ENCODE measurements around the gene KCNJ12.

DNA sequence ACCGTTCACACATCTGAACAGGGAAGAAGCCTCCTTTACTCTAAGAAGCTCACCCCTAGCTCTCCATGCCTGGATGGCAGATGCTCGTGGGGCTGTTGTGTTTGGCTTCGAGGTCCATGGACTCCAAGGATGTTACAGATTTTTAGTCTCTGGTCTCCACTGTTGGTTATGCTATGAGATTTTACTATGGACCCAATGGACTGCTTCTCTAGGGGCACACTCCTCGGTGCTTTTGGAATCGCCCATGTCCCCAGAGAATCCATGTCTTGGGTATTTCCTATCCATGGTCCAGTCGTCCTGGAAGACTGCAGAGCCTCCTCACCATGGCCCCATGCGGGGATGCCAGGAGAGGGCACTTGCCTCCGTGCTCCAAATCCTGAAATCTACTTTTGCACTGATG lies 83.4 kb downstream of the KCNJ12 start:
- TF ChIP-seq, protein P1, sequence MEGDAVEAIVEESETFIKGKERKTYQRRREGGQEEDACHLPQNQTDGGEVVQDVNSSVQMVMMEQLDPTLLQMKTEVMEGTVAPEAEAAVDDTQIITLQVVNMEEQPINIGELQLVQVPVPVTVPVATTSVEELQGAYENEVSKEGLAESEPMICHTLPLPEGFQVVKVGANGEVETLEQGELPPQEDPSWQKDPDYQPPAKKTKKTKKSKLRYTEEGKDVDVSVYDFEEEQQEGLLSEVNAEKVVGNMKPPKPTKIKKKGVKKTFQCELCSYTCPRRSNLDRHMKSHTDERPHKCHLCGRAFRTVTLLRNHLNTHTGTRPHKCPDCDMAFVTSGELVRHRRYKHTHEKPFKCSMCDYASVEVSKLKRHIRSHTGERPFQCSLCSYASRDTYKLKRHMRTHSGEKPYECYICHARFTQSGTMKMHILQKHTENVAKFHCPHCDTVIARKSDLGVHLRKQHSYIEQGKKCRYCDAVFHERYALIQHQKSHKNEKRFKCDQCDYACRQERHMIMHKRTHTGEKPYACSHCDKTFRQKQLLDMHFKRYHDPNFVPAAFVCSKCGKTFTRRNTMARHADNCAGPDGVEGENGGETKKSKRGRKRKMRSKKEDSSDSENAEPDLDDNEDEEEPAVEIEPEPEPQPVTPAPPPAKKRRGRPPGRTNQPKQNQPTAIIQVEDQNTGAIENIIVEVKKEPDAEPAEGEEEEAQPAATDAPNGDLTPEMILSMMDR (IDR thresholded peaks at IDR 0.05) = no peak
- TF ChIP-seq POLR2A (IDR thresholded peaks at IDR 0.05) = no peak
- no peak for TF ChIP-seq POLR2AphosphoS5 (IDR thresholded peaks at IDR 0.05)

Measured in transverse colon (tissue), 4 donors.